Nucleus accumbens (tissue), 56 donors: ENCODE measurements around the gene SLC25A15.
"Not testable (repeated sequence)": the region's sequence is repeated elsewhere in the genome, so short reads cannot be mapped to it uniquely, and the experiment has no call there.

Source experiments
- DNase-seq, 56 donors: peaks; one replicate each; lab custom pipeline; 2025; lab: John Stamatoyannopoulos, UW

SLC25A15 gene

GRCh38 chr13:40780822-40781401 lies 8.5 kb upstream of the SLC25A15 start:
- DNase-seq: no peak

GRCh38 chr13:40781717-40782116 lies 7.7 kb upstream of the SLC25A15 start:
- DNase-seq: no peak

DNA sequence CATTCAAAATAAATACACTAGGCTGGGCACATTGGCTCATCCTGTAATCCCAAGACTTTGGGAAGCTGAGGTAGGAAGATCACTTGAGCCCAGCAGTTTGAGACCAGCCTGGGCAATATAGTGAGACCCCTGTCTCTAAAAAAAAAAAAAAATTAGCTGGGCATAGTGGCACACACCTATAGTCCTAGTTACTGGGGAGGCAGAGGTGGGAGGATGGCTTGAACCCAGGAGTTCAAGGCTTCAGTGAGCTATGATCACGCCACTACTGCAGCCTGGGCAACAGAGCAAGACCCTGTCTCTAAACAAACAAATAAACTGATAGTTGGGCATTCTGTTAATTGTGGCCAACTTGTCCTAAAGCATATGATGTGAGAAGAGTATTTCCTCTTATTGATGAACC lies 6.4 kb upstream of the SLC25A15 start:
- DNase-seq: not testable (repeated sequence)

GRCh38 chr13:40784540-40784939 lies 4.9 kb upstream of the SLC25A15 start:
- DNase-seq: no peak

GRCh38 chr13:40786568-40786996 lies 2.8 kb upstream of the SLC25A15 start:
- no peak for DNase-seq

DNA sequence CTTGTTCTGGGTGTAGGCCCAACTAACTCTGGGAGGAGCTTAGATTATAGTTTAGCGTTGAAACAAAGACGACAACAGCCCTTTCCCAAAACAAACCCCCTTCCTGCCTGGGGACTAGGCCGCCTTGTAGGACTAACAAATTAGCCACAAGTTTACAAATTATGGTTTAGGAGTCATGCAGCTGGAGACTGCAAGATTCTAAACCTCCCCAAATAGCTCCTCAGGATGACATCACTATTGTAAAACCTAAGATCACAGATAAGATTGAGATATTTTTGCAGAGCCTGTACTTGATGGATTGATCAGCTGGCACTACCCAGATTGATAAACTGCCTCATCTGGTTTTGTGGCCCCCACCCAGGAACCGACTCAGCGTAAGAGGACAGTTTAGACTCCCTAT lies 2.3 kb upstream of the SLC25A15 start:
- DNase-seq: no peak

DNA sequence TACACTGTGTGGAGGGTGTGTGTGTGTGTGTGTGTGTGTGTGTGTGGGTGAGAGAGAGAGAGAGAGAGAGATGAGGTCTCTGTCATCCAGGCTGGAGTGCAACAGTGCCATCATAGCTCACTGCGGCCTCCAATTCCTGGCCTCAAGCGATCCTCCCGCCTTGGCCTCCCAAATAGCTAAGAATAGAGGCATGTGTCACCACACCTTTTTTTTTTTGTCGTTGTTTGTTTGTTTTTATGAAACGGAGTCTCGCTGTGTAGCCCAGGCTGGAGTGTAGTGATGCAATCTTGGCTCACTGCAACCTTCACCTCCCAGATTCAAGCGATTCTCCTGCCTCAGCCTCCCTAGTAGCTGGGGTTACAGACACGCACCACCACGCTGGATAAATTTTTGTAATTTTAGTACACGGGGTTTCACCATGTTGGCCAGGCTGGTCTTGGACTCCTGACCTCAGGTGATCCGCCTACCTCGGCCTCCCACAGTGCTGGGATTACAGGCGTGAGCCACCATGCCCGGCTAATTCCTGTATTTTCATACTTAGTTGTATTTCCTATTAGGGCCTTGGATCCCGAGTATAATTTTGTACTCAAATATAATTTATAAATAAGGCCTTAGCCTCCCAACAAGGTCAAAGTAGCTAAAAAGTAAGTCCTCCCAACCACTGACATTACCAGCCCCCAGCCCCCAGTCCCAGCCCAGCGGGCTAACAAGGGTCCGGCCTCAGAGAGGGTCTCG lies 704 bp upstream of the SLC25A15 start:
- DNase-seq: not testable (repeated sequence)

DNA sequence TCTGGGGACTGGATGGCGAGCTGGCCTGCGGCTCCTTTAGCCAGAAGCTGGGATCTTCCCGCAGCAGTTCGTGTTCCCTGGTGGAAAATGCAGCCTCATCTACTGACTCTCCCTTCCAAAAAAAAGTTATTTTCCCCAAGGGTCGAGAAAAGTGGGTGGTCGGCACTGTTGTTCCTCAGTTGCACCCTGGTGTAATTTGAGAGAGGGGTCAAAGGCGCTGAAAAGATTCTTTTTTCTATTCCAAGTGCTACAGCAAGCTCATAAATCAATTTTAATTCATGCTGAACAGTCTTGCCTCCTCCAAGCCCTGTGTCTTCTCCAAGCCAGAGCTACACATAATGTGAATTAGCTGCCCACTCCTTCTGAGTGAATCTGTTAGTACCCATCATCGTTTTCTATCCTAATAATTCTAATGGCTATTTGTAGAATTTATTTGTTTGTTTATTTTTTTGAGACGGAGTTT lies 774 bp downstream of the SLC25A15 start:
- no peak for DNase-seq

GRCh38 chr13:40792284-40793051 lies 3.1 kb downstream of the SLC25A15 start:
- DNase-seq: no peak

- DNase-seq: no peak
These were observed 3.9 kb downstream of the SLC25A15 start for GRCh38 chr13:40793339-40793738.

DNA sequence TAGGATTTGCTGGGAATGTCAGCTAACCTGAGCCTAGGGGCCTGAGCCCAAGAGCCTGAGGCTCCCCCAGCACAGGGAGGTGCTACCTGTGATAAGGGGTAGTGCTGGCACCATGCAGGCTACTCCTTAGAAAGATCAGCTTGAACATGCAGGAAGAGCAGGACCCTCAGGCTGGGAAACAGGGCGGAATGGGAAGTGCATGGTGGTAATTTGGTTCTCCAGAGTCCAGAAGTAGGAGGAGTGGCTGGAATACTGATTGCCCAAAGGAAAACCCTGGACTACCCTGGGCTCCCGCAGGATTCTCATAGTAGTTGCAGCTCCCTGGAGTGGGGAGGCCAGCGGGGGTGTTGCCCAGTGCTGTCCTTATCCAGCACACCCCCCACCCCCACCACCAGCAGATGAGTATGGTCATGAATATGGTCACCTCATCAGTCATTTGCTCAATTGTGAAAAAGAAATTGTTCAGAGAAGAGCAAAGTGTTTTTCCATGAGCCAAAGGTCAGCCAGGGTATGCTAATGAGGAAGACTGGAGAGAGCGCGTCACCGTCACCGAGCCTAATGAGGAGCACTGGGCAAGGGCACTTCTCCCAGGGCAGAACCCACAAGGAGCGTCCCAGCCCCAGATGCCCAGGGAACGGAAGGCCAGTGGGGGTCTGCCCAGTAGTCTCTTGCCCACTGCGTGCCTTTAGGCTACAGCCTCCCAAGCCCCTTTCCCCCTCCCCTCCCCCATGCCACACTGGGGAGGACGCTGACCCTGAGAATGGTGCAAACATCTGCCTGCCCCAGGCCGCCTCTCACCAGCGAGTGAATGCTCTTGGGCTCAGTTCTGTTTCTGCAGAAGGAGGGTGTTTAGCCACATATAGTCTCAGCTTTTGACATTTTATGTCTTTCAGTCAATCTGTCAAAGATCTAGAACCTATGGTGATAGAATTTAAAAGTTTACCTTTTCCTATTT lies 5.3 kb downstream of the SLC25A15 start:
- DNase-seq: no peak

DNA sequence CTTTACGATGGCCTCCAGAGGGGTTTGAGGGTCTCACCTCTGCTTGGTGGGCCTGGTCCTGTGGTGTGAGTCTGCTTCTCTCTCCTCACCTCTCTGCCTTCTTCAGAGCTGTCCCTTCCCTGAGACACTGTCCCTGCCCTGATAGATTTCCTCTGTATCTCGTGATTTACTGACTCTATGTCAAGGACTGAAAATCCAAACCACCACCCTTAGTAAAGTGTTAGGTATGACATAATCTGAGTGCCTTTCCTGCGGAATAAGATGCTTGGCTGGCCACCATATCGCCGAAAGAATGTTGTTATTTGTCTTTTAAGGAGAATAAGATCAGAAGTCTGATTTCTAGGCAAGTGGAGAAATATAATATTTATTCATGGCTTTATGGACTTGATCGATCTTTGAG lies 7.2 kb downstream of the SLC25A15 start:
- DNase-seq: no peak

- DNase-seq: no peak
These were observed 9.0 kb downstream of the SLC25A15 start for GRCh38 chr13:40798380-40798779.

- DNase-seq: no peak
These were observed 10.1 kb downstream of the SLC25A15 start for GRCh38 chr13:40799508-40799907.

GRCh38 chr13:40800559-40800958 lies 11.1 kb downstream of the SLC25A15 start:
- DNase-seq: no peak

DNA sequence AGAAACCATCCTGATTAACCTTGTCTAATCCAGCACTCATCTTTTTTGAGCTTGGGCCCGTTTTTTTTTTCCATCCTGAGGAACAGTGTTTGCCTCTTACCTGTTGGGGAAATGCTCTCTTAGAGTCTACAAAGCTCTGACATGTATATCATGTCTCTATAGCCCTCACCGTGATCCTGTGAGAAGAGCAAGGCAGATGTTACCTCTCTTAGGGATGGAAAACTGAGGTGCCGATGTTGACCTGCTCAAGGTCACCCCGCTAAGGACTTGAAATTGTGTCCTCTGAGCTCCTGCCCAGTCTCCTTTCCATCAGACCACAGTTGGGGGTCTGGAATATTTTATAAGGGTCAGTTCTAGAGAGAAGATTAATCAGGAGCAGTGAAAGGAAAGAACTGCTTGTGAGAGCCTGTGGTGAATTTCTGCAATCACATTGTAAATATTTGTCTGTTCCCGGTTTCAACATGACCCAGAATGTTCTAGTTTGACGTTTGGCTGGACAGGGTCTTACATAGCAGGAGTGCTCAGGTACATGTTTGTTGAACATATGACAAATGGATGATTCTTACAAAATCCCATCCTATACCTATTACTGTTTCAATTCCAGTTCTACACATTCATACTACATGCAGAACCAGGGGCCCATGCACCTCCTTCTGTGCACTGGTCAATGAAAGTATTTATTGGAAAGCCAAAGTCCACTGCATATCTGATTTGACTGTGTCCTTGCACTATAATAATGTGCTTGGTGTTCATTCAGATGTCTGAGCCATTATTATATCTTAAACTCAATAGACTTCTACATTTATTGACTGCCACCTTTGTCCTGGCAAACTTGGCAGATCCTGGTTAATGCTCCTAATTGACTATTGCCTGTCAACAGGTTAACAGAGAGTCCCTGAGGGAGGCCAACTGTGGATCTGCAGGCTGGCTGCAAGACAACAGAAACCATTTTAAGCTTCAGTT lies 12.1 kb downstream of the SLC25A15 start:
- DNase-seq: no peak

DNA sequence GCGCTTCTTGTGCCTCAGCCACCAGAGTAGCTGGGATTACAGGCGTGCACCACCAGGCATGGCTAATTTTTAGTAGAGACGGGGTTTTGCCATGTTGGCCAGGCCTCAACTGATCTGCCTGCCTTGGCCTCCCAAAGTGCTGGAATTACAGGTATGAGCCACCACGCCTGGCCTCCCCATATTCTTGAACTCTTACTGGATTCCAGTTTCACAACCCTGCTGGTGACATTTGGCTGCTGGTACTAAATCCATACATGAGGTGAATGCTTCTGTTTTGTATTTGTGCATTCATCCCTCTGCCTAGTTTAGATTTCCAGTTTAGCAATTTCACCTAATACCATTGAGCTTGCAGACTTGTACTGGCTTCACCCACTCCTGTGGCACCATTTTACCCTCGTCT lies 13.9 kb downstream of the SLC25A15 start:
- DNase-seq: no peak

DNA sequence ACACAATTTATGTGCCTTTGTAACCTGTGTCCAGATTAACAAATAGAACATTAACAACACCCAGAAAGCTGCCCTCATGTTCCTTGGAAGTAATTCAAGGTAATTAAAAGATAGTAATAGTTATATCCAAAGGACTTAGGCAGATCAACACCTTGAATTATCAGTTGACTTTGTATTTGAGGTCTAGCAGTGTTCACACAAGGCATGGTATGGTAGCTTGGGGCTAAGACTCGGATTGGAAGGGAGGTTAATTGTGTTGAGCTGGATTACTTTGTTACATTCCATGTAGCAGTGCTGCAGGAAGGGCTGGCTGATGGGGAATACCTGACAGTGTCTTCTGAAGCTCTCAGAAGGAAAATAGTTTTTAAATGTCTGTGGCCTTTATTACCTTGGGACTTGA lies 16.8 kb downstream of the SLC25A15 start:
- no peak for DNase-seq

DNA sequence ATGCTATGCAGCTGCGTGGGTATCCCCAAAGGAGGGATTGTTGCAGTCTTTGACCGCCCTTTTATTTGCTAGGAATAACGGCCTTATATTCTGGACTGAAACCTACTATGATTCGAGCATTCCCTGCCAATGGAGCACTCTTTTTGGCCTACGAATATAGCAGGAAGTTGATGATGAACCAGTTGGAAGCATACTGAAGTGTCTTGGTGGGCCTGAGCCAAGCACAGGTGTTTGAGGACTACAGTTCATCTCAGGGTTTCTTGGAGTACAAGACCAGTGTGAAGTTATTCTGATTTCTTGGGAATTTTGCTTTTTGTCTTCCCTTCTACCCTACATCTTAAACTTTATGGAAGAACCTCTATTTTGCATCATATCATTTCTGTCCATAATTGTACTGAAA lies 20.1 kb downstream of the SLC25A15 start:
- DNase-seq: no peak
